ENCODE measurements around the gene DOCK2.

DOCK2 gene

DNA sequence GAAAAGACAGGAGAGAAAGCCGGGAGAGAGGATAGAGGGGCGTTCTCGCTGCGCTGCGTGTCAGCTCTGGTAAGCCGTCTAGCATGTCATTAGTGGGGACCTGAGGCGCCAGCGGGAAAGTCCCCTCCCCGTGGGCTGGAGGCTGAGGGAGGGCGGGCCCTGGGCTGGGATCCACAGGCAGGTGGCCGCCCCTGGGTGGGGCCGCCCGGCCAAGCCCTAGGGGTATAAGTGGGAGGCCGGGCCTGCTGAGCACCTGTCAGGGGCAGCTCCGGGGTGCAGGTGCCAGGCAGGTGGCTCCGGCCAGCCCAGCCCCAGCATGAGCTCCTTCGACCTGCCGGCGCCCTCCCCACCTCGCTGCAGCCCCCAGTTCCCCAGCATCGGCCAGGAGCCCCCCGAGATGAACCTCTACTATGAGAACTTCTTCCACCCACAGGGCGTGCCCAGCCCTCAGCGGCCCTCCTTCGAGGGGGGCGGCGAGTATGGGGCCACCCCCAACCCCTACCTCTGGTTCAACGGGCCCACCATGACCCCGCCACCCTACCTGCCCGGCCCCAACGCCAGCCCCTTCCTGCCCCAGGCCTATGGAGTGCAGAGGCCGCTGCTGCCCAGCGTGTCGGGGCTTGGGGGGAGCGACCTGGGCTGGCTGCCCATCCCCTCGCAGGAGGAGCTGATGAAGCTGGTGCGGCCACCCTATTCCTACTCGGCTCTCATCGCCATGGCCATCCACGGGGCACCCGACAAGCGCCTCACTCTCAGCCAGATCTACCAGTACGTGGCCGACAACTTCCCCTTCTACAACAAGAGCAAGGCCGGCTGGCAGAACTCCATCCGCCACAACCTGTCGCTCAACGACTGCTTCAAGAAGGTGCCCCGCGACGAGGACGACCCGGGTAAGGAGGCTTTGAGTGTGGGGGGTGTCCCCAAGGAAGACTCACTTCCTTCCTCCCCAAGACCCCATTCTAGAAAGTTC, 468.9 kb downstream of the DOCK2 start, which contains the start of gene FOXI1:
FOXI1 (plus strand) TSS at position 256 of the 970 bp plus-strand sequence; CDS start at position 317, 61 bp downstream.
- TF ChIP-seq, protein P1, sequence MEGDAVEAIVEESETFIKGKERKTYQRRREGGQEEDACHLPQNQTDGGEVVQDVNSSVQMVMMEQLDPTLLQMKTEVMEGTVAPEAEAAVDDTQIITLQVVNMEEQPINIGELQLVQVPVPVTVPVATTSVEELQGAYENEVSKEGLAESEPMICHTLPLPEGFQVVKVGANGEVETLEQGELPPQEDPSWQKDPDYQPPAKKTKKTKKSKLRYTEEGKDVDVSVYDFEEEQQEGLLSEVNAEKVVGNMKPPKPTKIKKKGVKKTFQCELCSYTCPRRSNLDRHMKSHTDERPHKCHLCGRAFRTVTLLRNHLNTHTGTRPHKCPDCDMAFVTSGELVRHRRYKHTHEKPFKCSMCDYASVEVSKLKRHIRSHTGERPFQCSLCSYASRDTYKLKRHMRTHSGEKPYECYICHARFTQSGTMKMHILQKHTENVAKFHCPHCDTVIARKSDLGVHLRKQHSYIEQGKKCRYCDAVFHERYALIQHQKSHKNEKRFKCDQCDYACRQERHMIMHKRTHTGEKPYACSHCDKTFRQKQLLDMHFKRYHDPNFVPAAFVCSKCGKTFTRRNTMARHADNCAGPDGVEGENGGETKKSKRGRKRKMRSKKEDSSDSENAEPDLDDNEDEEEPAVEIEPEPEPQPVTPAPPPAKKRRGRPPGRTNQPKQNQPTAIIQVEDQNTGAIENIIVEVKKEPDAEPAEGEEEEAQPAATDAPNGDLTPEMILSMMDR (IDR thresholded peaks at IDR 0.05; ENCODE audit: control extremely low read depth, extremely low read depth, low read depth, missing control alignments) = no peak
- CTCF ChIA-PET = interaction anchor here (1.4 to 1.7 kb wide), 2 partner anchors 78 kb away, joined by 4 to 6 read pairs; no protein-coding TSS in a partner anchor
- DNase-seq (ENCODE audit: extremely low spot score) = no peak
- POLR2A ChIA-PET = no interaction called here

DNA sequence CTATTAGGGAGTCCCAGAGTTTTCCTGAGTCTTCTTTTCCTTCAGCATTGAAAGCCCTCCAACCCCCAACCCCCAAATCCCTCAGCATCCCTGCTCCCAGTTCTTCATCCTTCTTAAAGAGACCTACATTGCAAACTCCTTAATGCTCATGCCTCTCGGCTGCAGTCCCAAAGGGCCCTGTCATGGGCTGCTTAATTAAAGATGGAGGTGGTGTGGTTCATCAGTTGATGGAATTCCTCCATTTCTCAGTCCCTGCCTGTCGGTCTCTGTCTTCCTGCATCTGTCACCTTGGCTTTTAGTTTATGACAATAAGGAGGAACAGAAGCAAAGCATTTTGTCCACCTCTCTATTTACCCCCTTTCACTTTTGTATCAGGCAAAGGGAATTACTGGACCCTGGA, 470.6 kb downstream of the DOCK2 start:
- POLR2A ChIA-PET = no interaction called here
- TF ChIP-seq, protein P1 (IDR thresholded peaks at IDR 0.05; ENCODE audit: control extremely low read depth, extremely low read depth, low read depth, missing control alignments) = no peak
- CTCF ChIA-PET = no interaction called here
- DNase-seq (ENCODE audit: extremely low spot score) = no peak

DNA sequence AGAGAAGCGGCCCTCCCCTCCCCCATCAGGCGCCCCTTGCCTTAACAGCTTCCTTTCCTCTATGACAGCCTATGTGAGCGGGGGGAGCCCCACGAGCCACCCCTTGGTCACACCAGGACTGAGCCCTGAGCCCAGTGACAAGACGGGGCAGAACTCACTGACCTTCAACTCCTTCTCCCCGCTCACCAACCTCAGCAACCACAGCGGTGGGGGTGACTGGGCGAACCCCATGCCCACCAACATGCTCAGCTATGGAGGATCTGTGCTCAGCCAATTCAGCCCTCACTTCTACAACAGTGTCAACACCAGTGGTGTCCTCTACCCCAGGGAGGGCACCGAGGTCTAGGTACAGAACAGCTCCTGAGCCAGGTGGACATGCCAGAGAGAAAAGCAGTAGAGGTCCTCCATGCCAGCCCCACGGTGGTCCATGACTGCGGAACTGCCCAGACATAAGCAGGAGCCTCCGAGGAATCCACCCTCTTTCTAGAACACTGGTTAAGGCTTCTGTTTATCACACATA, 471.3 kb downstream of the DOCK2 start:
- TF ChIP-seq, protein P1 (IDR thresholded peaks at IDR 0.05; ENCODE audit: control extremely low read depth, extremely low read depth, low read depth, missing control alignments) = no peak
- ChIA-PET POLR2A (no interaction called here), CTCF (interaction anchor here (0.8 kb wide), 1 partner anchor 76 kb away, joined by 3 read pairs; no protein-coding TSS in a partner anchor)
- no peak for DNase-seq (ENCODE audit: extremely low spot score)

DNA sequence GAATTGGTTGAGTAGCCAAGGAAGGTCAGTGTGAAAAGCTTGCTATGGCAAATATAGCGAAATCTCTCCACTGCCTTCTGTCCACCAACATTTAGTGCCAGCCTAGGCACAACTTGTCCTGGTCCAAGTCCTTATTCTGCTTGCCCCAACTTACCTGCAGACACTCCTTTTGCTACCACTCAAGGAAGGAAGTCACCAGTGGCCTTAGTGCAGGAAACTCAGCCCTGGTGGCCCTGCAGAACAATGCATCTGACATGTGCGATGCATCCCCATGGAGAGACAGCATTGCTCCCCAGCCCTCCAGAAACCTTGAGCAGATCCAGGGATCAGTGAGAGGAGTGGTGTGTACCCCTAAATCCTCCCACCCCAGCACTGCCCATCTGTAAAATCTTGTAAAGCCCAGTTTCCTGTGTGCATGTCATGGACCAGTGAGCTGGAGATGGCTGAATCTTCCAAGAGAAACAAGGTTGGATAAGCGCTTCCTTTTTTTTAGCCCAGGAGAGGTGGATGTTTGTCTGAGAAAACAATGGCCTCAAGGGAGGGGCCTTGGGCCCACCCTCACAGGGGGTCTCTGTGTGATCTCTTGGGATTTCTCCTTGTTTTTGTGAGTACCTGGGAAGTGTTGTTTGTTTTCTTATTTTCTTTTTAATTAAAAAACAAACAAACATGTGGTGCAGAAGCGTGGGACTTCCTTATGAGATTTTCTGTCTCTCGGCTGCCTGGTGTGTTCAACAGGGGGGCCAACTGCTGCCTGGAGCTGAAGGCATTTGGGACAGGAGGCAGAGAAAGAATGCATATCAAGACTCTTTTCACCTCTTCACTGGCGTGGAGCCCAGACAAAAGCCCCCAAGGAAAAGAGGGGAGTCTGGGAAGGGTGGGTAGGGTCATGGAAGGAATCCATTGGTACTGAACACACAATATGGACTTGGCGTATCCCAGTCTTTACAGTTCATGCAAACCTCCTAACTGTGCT, 472.3 kb downstream of the DOCK2 start:
- DNase-seq (ENCODE audit: extremely low spot score) = no peak
- TF ChIP-seq, protein P1 (IDR thresholded peaks at IDR 0.05; ENCODE audit: control extremely low read depth, extremely low read depth, low read depth, missing control alignments) = no peak
- ChIA-PET POLR2A (no interaction called here), CTCF (interaction anchor here (0.8 to 2.8 kb wide), 3 partner anchors 9 to 75 kb away, joined by 3 to 9 read pairs (median 7); no protein-coding TSS in a partner anchor)

DNA sequence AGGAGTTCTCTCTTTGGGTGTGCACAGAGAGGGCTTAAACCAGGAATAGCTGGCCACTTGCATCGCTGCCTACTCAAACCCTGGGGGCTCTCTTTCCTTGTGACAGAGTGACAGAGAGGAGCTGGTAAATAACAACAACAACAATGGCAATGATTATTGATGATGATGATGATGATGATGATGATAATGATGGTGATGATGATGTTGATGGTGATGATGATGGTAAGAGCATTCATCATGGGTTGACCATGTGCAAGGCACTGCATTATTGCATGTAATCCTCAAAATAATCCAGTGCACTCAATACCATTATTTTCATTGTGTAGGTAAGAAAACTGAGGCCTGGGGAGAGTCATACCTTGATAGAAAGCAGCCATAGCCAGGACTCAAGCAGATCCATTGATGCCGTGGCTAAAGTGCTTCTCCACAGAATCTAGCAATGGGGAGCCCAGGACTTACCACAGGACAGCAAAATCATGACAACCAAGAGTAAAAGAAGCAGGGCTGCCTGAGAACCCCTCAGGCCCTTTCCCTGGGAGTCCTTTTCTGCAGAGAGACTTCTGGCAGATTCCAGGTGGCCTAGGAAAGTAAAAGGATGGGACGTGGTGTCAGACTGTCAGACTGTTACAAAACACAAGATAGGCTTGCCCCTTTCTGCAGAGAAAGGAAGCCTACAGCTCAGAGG, 473.5 kb downstream of the DOCK2 start:
- TF ChIP-seq, protein P1 (IDR thresholded peaks at IDR 0.05; ENCODE audit: control extremely low read depth, extremely low read depth, low read depth, missing control alignments) = no peak
- ChIA-PET POLR2A (no interaction called here), CTCF (interaction anchor here (2.6 to 2.8 kb wide), 2 partner anchors 10 to 74 kb away, joined by 7 to 9 read pairs; no protein-coding TSS in a partner anchor)
- no peak for DNase-seq (ENCODE audit: extremely low spot score)

Measured in GM10248 (cell line).